Measurements from ENCODE around the gene SF3A1. TPM values are rescaled to one million over a fixed set of nuclear protein-coding genes. Genes with fewer than 3 reads are reported as not detected.

The SF3A1 gene
- total and polyA plus RNA-seq, 9 of the 15 experiments (the other 6 are each of a cell fraction or from before 2014, with no cell fraction given) = 6.7 to 228 (median 13.0) TPM

DNA sequence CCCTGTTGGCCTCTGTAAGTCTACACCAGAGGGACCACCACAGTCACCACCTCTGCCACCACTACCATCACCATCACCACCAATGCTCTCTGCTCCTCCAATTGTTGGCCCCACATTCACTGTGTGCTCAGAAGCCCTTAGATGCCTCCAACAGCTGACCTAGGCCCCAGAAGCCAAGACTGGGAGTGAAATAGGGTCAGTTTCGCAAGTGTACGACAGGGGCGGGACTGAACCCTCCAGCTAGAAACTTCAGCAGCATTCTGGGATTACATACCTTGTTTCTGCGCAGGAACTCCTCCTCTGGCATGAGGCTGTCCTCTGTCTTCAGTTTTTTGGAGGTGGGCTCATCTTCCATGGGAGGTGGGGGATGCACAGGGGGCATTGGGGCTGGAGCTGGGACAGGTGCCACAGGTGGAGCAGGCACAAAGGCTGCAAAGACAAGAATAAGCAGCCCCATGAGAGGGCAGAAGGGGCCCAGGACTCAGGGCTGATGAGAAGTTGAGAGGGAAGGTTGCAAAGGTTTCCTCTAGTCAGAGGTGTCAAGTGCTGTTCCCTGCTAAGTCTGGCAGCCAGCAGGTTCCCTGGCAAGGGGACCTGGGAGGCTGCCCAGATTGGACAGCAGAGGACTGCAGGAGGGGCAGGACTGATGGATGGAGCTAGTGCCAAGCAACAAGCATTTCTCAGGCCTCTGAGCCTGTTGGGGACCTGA, 19.8 kb downstream of the SF3A1 start:
- H3K79me2 ChIP-seq (ENCODE audit: control insufficient read depth, insufficient read depth, low read length) = no peaks in the 10 kb centered on the region
- H3K4me1 ChIP-seq (replicated peaks in 1 of 2; ENCODE audit: control insufficient read depth in 2 of 2, insufficient read depth in 2 of 2, low read length in 2 of 2) = peaks cover 0 to 5% of the 10 kb centered on the region in 2 experiments; a peak in 2 of 5 replicates
- no peak overlapping the region for H2AFZ ChIP-seq (ENCODE audit: low read depth, low read length)
- H3K27ac ChIP-seq (ENCODE audit: extremely low read depth, low read depth, low read length) = no peak overlapping the region
- ChIA-PET CTCF (ENCODE audit: low intra/inter-chr PET ratio) (no interaction called here), POLR2A (interaction anchor here (0.6 to 2.2 kb wide), 2 partner anchors 9 to 126 kb away, joined by 3 to 8 read pairs; partner anchors contain the start of gene TBC1D10A)
- in situ Hi-C loops (cut with MboI) = no loop called here
- H4K20me1 ChIP-seq (replicated peaks; ENCODE audit: control insufficient read depth, insufficient read depth, low read length) = no peaks in the 10 kb centered on the region
- no peak overlapping the region for H3K4me2 ChIP-seq (ENCODE audit: insufficient read depth, low read length)
- ATAC-seq (no peak), FAIRE-seq (no peak), DNase-seq (ENCODE audit: extremely low read depth in 1 of 4, low spot score in 3 of 4) (no peak)
- peaks cover 96% of the 10 kb centered on the region for H3K36me3 ChIP-seq (ENCODE audit: control insufficient read depth, insufficient read depth, low read length)
- H3K9ac ChIP-seq (ENCODE audit: insufficient read depth in 1 of 2, low read depth in 2 of 2, low read length in 2 of 2) = no peak overlapping the region
- no peak overlapping the region for H3K4me3 ChIP-seq
- no TSS peak for BruUV-seq (replicated peaks)
- intact Hi-C loops (cut with micrococcal nuclease) = no loop called here
- H3K27me3 ChIP-seq (ENCODE audit: control insufficient read depth in 2 of 2, insufficient read depth in 2 of 2, low read length in 2 of 2) = no peaks in the 10 kb centered on the region
- H3K9me1 ChIP-seq (ENCODE audit: control insufficient read depth, insufficient read depth, low read length) = no peaks in the 10 kb centered on the region
- no peaks in the 10 kb centered on the region for H3K9me3 ChIP-seq (replicated peaks; ENCODE audit: control insufficient read depth, insufficient read depth, low read depth, low read length)
- WGBS (ENCODE audit: insufficient coverage, low coverage, missing lambda C conversion rate) = 94% methylated on average over 2 of the region's 4 CpGs
- TF ChIP-seq HMG20A (CRISPR knock-in tag; conservative IDR thresholded peaks at IDR 0.05) (no peak), POLR2B (IDR thresholded peaks at IDR 0.05; ENCODE audit: low read depth, partially characterized antibody) (no peak), ETV6 (IDR thresholded peaks at IDR 0.05; ENCODE audit: borderline replicate concordance in 1 of 2, low read depth in 2 of 2, low read length in 1 of 2) (no peak), ETV6 (CRISPR knock-in tag; IDR thresholded peaks at IDR 0.05; ENCODE audit: borderline replicate concordance) (no peak), NCOR1 (IDR thresholded peaks at IDR 0.05) (no peak), E4F1 (CRISPR knock-in tag; IDR thresholded peaks at IDR 0.05; ENCODE audit: borderline replicate concordance) (no peak), SMARCC2 (IDR thresholded peaks at IDR 0.05; ENCODE audit: low read depth) (no peak), CBX2 (IDR thresholded peaks at IDR 0.05; ENCODE audit: insufficient read depth, low read length, poor library complexity, severe bottlenecking) (no peak), DMBX1 (CRISPR knock-in tag; IDR thresholded peaks at IDR 0.05; ENCODE audit: borderline replicate concordance) (no peak)

All from K562 (cell line).